Activated CD4-positive, alpha-beta T cell treated with anti-CD3 and anti-CD28 coated beads, Interleukin-2, amount 10 ng/mL, durations not matched to agents 7 days and 5 days (primary cell): ENCODE data around the gene RBMS1. TPM values are rescaled to one million over a fixed set of nuclear protein-coding genes. Genes with fewer than 3 reads are reported as not detected.

Source experiments
- CTCF ChIA-PET: fragments of 350-600 bp; sonication (Branson Sonifier 250); formaldehyde crosslinking; loops from one replicate; lab custom pipeline; 2021; ENCODE audit warnings: antibody characterized with exemption; lab: Charles Lee
- POLR2A ChIA-PET: fragments of 350-600 bp; sonication (Branson Sonifier 250); formaldehyde crosslinking; loops from one replicate; lab custom pipeline; 2021; ENCODE audit warnings: antibody characterized with exemption; lab: Charles Lee
- DNase-seq: peaks from one replicate; pipeline ENCODE4 v3.0.0-alpha.2; 2020
- H3K27ac Mint-ChIP-seq: one replicate; pipeline ENCODE4 v1.8.0; 2021; ENCODE audit warnings: mild to moderate bottlenecking, moderate library complexity, mixed read lengths
- H3K27me3 Mint-ChIP-seq: one replicate; pipeline ENCODE4 v1.8.0; 2021; ENCODE audit warnings: mixed read lengths
- H3K36me3 Mint-ChIP-seq: one replicate; pipeline ENCODE4 v1.8.0; 2021; ENCODE audit warnings: low read depth, mixed read lengths
- H3K4me1 Mint-ChIP-seq: one replicate; pipeline ENCODE4 v1.8.0; 2021; ENCODE audit warnings: mixed read lengths
- H3K4me3 Mint-ChIP-seq: one replicate; pipeline ENCODE4 v1.8.0; 2021; ENCODE audit warnings: mild to moderate bottlenecking, moderate library complexity, mixed read lengths
- H3K9me3 Mint-ChIP-seq: one replicate; pipeline ENCODE4 v1.8.0; 2021; ENCODE audit warnings: mixed read lengths
- total RNA-seq, 2 experiments: library from RNA; stranded (reverse); gene quantifications; one replicate each; pipeline ENCODE4 v1.2.3, GENCODE V29; 2021

The RBMS1 gene
- total RNA-seq, 2 experiments from 2014 or later, result 84.4 to 100 TPM

DNA sequence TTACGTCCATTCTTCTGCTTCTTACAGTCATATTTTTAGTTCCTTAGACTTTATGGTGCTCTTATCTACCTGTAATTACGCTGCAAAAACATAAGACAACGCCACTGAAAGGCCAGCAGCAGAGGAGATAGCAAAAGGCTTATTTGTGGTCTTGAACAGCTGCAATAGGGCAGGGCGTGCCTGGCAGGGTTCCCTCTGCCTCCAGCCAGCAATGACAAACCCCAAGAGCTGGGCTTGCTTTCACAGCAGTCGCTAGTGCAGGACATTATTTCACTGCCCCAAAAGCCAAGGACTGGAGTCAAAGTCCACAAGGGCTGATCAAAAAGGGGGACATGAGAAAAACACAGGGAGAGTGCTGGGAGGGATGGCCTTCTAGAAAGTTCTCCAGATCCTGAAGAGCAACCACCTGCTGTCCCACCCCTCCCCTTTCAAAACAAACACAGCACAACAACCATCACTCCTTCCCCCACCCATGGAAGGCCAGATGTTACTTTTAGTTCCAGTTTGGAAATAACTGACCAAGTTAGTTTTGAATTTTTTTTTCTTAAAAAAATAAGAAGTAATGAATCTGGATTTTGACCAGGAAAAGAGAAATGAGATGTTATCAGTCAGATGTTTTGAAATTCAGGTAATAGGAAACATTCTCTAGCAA lies 127.8 kb downstream of the RBMS1 start:
- CTCF ChIA-PET, result interaction anchor here (1.0 kb wide), 1 partner anchor 11 kb away, joined by 3 read pairs; no protein-coding TSS in a partner anchor
- H3K27ac Mint-ChIP-seq, result no peak overlapping the region
- no peak for DNase-seq
- peaks cover 40% of the 10 kb centered on the region for H3K4me1 Mint-ChIP-seq
- H3K36me3 Mint-ChIP-seq, result peaks cover 40% of the 10 kb centered on the region
- no peaks in the 10 kb centered on the region for H3K9me3 Mint-ChIP-seq
- POLR2A ChIA-PET, result no interaction called here
- H3K27me3 Mint-ChIP-seq, result no peaks in the 10 kb centered on the region
- H3K4me3 Mint-ChIP-seq, result no peak overlapping the region

DNA sequence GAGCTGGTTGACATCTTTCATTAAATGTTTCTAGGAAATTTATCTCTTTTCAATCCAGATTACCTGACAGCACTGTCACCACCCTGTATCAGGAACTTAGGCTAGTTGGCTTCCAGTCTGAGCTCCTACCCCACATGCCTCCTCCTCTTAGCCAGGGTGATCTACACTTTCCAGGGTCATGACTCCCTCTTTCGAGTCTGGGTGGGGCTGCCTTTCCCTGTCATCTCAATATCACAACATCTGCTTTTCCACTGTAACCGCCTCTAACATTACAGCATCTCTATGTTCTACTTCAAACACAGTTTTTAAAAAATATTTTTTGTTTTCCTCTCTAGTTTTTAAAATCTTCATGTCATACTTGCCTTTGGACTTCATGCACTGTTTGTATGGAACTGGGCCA lies 129.2 kb downstream of the RBMS1 start:
- Mint-ChIP-seq H3K27me3 (no peaks in the 10 kb centered on the region), H3K27ac (no peak overlapping the region), H3K4me3 (no peak overlapping the region), H3K4me1 (peaks cover 31% of the 10 kb centered on the region), H3K9me3 (no peaks in the 10 kb centered on the region), H3K36me3 (peaks cover 37% of the 10 kb centered on the region)
- ChIA-PET CTCF (no interaction called here), POLR2A (no interaction called here)
- no peak for DNase-seq

DNA sequence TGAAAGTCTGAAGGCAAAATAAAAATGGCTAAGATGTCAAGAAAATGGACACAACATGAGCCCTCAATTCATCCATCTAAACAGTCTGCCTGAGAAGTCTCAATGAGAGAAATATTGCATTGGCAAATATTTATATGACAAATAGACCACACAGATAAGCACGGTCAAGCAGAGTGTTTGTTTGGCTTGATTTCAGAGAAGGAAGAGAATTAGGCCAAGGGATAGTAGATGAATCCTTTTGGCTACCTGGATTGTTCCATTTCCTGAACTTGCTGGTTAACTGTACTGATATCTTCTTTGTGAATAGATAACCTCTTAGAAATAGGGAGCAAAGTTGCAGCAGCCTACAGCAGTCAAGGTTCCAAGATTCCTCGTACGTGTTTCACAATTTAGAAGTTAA lies 129.6 kb downstream of the RBMS1 start:
- Mint-ChIP-seq H3K4me1 (peaks cover 27% of the 10 kb centered on the region), H3K27ac (no peak overlapping the region), H3K27me3 (no peaks in the 10 kb centered on the region), H3K36me3 (peaks cover 37% of the 10 kb centered on the region), H3K9me3 (no peaks in the 10 kb centered on the region), H3K4me3 (no peak overlapping the region)
- ChIA-PET CTCF (no interaction called here), POLR2A (no interaction called here)
- DNase-seq, result no peak

DNA sequence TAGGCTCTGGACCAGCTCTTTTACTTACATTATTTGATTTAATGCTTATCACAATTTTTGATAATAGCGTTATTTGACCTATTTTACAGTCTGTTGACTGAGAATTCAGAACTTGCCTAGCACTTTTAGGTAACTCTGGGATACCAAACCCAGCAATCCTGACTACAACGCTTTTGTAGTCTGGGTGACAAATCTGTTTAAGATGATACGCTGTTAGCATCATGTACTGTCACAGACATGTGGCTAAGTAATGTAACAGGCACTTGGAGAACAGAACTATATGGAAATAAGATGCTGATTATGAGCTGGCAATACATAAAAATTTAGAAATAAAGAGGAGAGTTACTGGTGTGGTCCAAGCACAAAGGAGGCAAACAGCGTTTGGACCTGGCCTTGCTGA lies 130.6 kb downstream of the RBMS1 start:
- Mint-ChIP-seq H3K27me3 (no peaks in the 10 kb centered on the region), H3K36me3 (peaks cover 39% of the 10 kb centered on the region), H3K9me3 (no peaks in the 10 kb centered on the region), H3K4me1 (peaks cover 19% of the 10 kb centered on the region), H3K27ac (no peak overlapping the region), H3K4me3 (no peak overlapping the region)
- POLR2A ChIA-PET, result no interaction called here
- CTCF ChIA-PET, result interaction anchor here (0.6 to 1.0 kb wide), 3 partner anchors 17 to 241 kb away, joined by 3 to 4 read pairs (median 3); no protein-coding TSS in a partner anchor
- DNase-seq, result no peak

DNA sequence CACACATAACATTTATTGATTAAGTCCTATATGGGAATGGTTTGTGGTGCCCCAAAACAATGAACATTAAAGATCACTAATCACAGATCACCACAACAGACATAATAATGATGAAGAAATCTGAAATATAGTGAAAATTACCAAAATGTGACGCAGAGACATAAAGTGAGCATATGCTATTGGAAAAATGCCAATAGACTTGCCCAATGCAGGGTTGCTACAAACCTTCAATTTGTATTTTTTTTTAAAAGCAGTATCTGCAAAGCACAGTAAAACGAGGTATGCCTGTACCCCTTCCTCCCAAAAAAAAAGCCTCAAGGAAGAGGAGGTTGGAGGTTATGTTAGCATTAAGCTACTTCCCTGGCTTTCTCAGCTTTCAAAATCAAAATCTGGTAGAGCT lies 131.1 kb downstream of the RBMS1 start:
- ChIA-PET CTCF (interaction anchor here (0.6 to 1.0 kb wide), 3 partner anchors 17 to 242 kb away, joined by 3 to 4 read pairs (median 3); no protein-coding TSS in a partner anchor), POLR2A (no interaction called here)
- Mint-ChIP-seq H3K27me3 (no peaks in the 10 kb centered on the region), H3K4me1 (peaks cover 14% of the 10 kb centered on the region), H3K9me3 (no peaks in the 10 kb centered on the region), H3K36me3 (peaks cover 44% of the 10 kb centered on the region), H3K4me3 (no peak overlapping the region), H3K27ac (no peak overlapping the region)
- no peak for DNase-seq

DNA sequence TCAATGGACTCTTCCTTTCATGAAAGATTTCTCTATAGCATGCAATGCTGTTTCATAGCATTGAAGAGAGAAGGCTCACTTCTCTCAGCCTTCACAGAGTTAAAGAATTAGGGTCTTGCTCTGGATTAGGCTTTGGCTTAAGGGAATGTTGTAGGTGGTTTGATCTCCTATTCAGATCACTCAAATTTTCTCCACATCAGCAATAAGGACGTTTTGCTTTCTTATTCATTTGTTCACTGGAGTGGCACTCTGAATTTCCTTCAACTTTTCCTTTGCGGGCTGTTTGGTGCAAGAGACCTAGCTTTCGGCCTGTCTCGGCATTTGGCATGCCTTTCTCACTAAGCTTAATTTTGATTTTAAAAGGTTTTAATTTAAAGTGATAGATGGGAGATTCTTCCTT lies 131.6 kb downstream of the RBMS1 start:
- Mint-ChIP-seq H3K27ac (no peak overlapping the region), H3K27me3 (no peaks in the 10 kb centered on the region), H3K4me1 (peaks cover 14% of the 10 kb centered on the region), H3K9me3 (no peaks in the 10 kb centered on the region), H3K4me3 (no peak overlapping the region), H3K36me3 (peaks cover 48% of the 10 kb centered on the region)
- ChIA-PET CTCF (interaction anchor here (1.2 kb wide), 1 partner anchor 37 kb away, joined by 3 read pairs; no protein-coding TSS in a partner anchor), POLR2A (no interaction called here)
- DNase-seq, result no peak

DNA sequence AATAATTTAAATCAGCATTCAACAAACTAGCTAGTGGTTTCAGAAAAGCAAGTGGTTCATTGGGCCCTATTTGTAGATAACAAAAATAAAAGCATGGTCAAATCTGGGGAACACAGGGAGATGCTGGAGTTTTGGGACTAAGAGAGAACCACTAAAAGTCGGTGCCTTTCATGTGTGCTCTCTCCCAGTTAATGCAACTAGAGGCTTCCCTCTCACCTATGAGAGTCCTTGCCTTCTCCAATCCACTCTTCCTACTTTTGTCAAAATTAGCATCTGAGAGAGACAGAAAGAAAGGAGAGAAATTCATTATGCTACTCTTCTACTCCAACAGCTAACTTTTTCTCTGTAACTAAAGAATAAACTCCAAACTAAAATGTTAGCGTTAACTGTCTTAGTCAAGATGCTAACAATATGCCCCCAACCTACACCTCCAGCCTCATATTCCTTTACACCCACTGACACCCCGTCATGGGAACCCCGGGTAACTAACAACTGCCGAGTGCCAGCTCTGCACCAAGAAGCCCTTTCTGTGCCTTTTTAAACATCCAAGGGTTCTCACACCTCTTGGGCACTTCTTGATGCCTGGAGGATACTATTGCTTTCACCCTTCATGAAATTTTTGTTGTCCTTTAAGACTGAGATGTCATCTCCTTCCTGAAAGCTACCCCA lies 133.4 kb downstream of the RBMS1 start:
- POLR2A ChIA-PET, result no interaction called here
- CTCF ChIA-PET, result interaction anchor here (1.0 to 1.4 kb wide), 2 partner anchors 14 to 153 kb away, joined by 3 to 4 read pairs; no protein-coding TSS in a partner anchor
- H3K27me3 Mint-ChIP-seq, result no peaks in the 10 kb centered on the region
- no peak overlapping the region for H3K4me3 Mint-ChIP-seq
- H3K9me3 Mint-ChIP-seq, result no peaks in the 10 kb centered on the region
- H3K4me1 Mint-ChIP-seq, result peaks cover 16% of the 10 kb centered on the region
- H3K27ac Mint-ChIP-seq, result no peak overlapping the region
- H3K36me3 Mint-ChIP-seq, result peaks cover 46% of the 10 kb centered on the region
- DNase-seq, result no peak

DNA sequence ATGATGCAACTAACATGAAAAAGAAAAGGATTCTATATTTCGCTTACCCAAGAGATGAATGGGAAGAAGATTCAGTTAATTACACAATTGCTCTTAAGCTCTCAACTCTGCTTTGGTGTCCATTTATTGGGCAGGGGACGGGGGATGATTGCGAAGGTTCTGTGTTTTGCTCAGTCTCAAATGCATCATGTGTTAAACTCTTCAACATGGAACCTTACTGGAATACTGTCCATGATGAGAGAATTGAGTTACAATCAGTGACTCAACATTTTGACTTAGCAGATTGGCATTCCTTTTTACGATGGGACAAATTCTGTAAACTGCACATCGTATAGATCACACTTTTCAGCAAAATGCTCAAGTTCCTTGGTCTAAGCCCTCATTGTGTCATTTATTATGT lies 135.6 kb downstream of the RBMS1 start:
- peaks cover 27% of the 10 kb centered on the region for H3K36me3 Mint-ChIP-seq
- POLR2A ChIA-PET, result no interaction called here
- H3K4me1 Mint-ChIP-seq, result peaks cover 27% of the 10 kb centered on the region
- no peaks in the 10 kb centered on the region for H3K9me3 Mint-ChIP-seq
- no peak overlapping the region for H3K4me3 Mint-ChIP-seq
- CTCF ChIA-PET, result no interaction called here
- H3K27ac Mint-ChIP-seq, result no peak overlapping the region
- no peaks in the 10 kb centered on the region for H3K27me3 Mint-ChIP-seq
- no peak for DNase-seq

DNA sequence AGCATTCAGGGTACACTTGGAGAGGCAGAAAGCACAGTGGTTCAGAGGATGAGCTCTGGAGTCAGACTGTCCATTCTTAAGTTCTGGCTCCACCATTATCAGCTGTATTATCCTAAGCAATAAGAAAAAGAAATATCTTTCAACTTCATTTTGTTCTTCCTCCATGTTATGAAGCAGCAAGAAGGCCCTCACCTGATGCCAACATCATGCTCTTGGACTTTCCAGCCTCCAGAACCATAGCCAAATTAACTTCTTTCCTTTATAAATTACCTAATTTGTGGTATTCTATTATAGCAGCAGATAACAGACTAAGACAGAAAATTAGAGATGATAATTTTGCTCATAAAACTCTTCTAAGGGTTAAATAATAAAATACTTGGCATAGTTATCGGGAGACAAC lies 137.1 kb downstream of the RBMS1 start:
- Mint-ChIP-seq H3K9me3 (no peaks in the 10 kb centered on the region), H3K27me3 (no peaks in the 10 kb centered on the region), H3K4me3 (no peak overlapping the region), H3K27ac (no peak overlapping the region), H3K36me3 (peaks cover 26% of the 10 kb centered on the region), H3K4me1 (peaks cover 33% of the 10 kb centered on the region)
- POLR2A ChIA-PET, result no interaction called here
- CTCF ChIA-PET, result interaction anchor here (0.9 to 1.0 kb wide), 2 partner anchors 368 to 571 kb away, joined by 3 read pairs; no protein-coding TSS in a partner anchor
- no peak for DNase-seq

DNA sequence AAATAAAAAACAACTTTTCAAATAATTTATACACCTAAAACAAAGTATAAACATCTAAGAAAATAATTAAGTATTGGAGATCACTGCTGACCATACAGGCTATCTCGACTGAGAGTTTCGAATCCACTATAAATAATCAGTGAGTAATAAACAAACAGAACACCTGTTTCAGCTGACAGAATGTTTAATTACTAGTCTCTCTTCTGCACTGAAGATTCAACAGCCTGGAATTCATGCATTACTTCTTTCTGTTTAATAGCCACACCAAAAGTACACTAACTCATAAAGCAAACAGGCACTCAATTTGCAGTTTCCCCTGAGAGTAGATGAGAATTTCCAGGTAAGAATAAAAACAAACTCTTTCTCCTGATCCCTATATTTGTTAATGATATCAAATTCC lies 138.5 kb downstream of the RBMS1 start:
- Mint-ChIP-seq H3K36me3 (peaks cover 32% of the 10 kb centered on the region), H3K27ac (no peak overlapping the region), H3K27me3 (no peaks in the 10 kb centered on the region), H3K9me3 (no peaks in the 10 kb centered on the region), H3K4me3 (no peak overlapping the region), H3K4me1 (peaks cover 32% of the 10 kb centered on the region)
- DNase-seq, result no peak
- ChIA-PET POLR2A (no interaction called here), CTCF (no interaction called here)

DNA sequence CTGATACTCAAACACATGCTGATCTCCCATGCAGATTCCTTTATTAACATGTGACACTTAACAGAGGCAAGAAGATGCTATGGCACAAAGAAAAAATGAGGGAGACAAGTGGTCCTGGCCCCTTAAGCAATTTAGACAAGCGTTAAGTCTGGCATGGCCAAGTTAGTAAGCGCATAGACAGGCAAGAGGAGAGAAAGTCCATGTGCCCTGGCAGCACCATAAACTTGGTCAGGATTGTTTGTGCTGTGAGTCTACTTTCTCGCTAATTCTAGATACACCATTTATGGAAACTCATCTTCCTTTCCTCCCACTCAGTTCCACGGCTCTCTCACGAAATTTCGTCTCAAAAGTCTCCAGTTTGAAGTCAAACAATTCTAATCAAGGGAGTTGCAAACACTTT lies 138.9 kb downstream of the RBMS1 start:
- no peak for DNase-seq
- no peak overlapping the region for H3K27ac Mint-ChIP-seq

DNA sequence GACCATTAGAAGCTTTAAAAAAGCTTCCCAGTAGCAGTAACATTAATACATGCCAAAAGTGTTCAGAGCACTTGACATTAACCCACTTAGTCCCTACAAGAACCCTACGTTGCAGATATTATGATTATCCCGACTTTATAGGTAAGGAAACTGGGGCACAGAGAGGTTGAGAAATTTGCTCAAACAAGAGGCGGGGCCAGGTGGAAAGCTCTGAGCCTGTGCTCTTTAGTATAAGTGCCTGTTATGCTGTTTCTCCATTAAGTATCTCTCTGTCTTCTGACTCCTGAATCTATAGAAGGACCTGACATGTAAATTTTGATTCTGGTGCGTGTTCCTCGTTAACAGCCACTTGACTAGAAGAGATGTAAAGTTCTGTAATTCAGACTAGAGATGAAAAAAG lies 139.8 kb downstream of the RBMS1 start:
- no peak overlapping the region for H3K4me3 Mint-ChIP-seq
- H3K4me1 Mint-ChIP-seq, result peaks cover 35% of the 10 kb centered on the region
- POLR2A ChIA-PET, result interaction anchor here (0.6 kb wide), 1 partner anchor 40 kb away, joined by 6 read pairs; no protein-coding TSS in a partner anchor
- no peak for DNase-seq
- no peak overlapping the region for H3K27ac Mint-ChIP-seq
- CTCF ChIA-PET, result interaction anchor here (1.2 kb wide), 1 partner anchor 15 kb away, joined by 3 read pairs; no protein-coding TSS in a partner anchor
- H3K9me3 Mint-ChIP-seq, result no peaks in the 10 kb centered on the region
- H3K36me3 Mint-ChIP-seq, result peaks cover 41% of the 10 kb centered on the region
- no peaks in the 10 kb centered on the region for H3K27me3 Mint-ChIP-seq

More for the DNA sequence above, 138.9 kb downstream of the RBMS1 start:
- no peak overlapping the region for H3K4me3 Mint-ChIP-seq
- CTCF ChIA-PET, result no interaction called here
- POLR2A ChIA-PET, result no interaction called here
- H3K27me3 Mint-ChIP-seq, result no peaks in the 10 kb centered on the region
- H3K9me3 Mint-ChIP-seq, result no peaks in the 10 kb centered on the region
- peaks cover 36% of the 10 kb centered on the region for H3K36me3 Mint-ChIP-seq
- H3K4me1 Mint-ChIP-seq, result peaks cover 32% of the 10 kb centered on the region

DNA sequence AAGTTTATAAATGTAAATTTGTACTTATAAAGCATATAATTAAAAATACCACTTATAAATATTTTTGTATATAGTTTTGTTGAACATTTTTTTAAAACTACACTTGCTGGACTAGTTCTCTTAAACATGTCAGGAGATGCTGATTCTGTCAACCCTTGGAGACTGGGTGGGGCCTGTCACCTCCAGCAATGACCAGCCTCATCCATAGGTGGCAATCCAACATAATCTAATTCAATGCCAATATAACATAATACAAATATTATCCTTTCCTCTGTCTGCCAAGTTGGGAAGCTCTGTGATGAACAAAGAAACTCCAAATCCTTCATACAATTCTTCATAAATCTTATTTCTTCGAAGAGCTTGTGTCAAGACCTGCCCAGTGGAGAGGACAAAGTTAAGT lies 140.4 kb downstream of the RBMS1 start:
- Mint-ChIP-seq H3K9me3 (no peaks in the 10 kb centered on the region), H3K27me3 (no peaks in the 10 kb centered on the region), H3K4me1 (peaks cover 38% of the 10 kb centered on the region), H3K36me3 (peaks cover 40% of the 10 kb centered on the region), H3K4me3 (no peak overlapping the region), H3K27ac (no peak overlapping the region)
- ChIA-PET POLR2A (no interaction called here), CTCF (interaction anchor here (1.2 to 1.5 kb wide), 2 partner anchors 14 to 32 kb away, joined by 3 read pairs; no protein-coding TSS in a partner anchor)
- DNase-seq, result peak; percentile 27
